AG09319 (cell line): ENCODE results near the gene IGSF23.

Experiments
- DNase-seq: peaks from one replicate; pipeline ENCODE4 v3.0.0-alpha.2; 2010; ENCODE audit warnings: low read depth; ENCODE audit errors: extremely low read depth
- TF ChIP-seq, protein P1 (sequence below): IDR thresholded peaks from 2 replicates; pipeline ENCODE4 v1.5.1; 2011; ENCODE audit warnings: low read depth, mild to moderate bottlenecking, inconsistent platforms, low read length, moderate library complexity

Gene IGSF23

DNA sequence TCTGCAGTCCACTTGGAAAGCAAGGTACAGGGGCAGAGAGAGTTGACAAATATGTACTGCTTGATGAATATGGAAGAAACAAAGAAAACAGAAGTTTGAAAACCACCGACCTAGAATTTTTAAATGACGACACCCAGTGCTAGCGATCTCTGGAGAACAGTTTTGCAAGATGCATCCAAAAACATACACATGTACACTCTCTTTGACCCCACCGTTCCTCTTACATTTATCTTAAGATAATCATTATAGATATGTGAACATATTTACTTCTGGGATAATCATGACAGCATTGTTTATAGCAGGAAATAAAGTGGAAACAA lies 40.8 kb upstream of the IGSF23 start:
- TF ChIP-seq, protein P1, sequence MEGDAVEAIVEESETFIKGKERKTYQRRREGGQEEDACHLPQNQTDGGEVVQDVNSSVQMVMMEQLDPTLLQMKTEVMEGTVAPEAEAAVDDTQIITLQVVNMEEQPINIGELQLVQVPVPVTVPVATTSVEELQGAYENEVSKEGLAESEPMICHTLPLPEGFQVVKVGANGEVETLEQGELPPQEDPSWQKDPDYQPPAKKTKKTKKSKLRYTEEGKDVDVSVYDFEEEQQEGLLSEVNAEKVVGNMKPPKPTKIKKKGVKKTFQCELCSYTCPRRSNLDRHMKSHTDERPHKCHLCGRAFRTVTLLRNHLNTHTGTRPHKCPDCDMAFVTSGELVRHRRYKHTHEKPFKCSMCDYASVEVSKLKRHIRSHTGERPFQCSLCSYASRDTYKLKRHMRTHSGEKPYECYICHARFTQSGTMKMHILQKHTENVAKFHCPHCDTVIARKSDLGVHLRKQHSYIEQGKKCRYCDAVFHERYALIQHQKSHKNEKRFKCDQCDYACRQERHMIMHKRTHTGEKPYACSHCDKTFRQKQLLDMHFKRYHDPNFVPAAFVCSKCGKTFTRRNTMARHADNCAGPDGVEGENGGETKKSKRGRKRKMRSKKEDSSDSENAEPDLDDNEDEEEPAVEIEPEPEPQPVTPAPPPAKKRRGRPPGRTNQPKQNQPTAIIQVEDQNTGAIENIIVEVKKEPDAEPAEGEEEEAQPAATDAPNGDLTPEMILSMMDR: no peak
- DNase-seq: no peak

DNA sequence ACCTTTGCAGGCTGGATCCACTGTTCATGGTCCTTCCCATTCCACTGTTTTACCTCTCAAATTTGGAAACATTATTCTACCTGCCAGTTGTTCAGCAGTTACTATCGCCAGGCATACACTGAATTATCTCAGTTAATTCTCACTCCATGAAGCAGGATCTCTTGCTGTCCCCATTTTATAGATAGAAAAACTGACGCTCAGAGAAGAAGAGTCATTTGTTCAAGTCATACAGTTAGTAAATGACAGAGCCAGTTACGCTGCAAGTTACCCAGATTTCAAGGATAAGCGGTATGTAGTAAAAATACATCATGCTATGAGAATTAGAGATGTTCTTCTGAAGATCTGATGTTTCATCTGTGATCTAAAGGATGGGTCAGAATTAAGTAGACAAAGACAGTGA lies 40.2 kb upstream of the IGSF23 start:
- TF ChIP-seq, protein P1: no peak
- DNase-seq: no peak

DNA sequence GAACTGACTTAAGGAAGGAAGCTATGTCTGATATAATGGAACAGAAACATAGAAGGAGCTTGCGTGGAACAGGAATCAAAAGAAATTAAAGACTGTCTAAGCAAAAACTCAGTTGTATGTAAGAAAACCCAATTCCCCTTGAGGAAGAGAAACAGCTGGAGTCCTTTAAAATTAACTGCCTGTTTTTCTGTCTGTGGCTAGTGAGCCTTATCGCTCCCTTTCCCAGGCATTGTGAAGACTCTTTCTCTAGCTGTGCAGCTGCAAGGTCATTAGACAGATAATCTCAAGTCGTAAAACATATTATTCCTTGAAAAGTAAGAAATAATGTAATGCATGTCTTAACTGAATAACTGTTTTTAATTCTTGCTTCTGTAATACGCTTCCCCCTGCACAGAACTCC lies 39.7 kb upstream of the IGSF23 start:
- DNase-seq: no peak
- TF ChIP-seq, protein P1: no peak

DNA sequence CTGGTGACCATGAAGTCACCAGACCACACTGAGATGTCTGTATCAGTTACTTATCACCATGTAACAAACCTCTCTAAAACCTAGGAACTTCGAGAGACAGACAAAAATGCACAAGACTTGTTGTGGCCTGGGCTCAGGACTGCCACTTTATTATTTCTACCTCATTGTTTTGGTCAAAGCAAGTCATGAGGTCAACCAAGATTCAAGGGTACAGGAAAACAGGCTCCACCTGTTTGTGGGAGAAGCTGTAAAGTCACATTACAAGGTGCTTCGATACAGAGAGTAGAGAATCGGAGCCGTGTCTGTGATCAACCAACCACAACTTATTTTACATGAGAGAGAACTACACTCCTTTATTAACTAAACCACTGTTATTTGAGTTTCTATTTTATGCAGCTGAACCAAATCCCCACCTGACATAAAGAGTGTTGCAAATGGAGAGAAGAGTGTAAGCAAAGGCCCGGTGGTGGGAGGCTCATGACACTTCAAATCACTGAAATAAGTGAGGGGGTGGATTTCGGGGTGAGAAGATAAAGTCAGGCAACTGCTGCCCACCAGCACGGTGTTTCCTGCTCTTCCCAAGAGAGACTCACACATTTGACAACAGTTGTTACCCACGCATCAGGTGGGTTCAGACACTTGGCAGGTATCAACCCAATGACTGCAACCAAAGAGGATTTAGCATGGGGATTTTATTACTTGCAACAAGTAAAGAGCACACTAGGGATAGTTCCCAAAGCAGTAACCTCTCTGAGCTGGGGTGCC lies 39.0 kb upstream of the IGSF23 start:
- no peak for DNase-seq
- TF ChIP-seq, protein P1: no peak

DNA sequence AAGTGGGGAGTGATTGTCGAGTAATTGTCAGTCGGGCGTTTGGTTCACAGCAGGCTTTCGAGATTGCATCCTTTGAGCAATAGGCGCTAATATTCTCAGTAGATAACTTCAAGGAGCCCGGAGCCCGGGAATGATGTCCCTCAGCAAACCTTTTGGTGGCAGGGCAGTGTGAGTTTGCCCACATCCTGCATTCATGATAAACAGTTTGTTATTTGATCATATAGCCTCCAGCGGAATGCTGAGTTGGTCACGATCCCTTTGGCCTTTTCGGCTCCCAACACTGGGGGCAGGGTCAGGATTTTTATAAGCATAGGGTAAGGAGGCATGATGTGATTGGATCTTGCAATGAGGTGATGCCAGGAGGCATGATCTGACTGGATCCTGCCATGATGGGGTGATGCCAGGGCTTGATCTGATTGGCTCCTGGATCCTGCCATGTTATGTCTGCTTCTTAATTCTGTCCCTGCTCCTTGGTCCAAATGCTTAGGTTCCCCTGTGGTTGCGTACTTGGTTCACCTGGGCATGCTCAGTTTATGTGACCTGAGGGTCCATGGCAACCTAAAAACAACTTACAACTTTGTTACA lies 38.2 kb upstream of the IGSF23 start:
- TF ChIP-seq, protein P1: no peak
- no peak for DNase-seq

DNA sequence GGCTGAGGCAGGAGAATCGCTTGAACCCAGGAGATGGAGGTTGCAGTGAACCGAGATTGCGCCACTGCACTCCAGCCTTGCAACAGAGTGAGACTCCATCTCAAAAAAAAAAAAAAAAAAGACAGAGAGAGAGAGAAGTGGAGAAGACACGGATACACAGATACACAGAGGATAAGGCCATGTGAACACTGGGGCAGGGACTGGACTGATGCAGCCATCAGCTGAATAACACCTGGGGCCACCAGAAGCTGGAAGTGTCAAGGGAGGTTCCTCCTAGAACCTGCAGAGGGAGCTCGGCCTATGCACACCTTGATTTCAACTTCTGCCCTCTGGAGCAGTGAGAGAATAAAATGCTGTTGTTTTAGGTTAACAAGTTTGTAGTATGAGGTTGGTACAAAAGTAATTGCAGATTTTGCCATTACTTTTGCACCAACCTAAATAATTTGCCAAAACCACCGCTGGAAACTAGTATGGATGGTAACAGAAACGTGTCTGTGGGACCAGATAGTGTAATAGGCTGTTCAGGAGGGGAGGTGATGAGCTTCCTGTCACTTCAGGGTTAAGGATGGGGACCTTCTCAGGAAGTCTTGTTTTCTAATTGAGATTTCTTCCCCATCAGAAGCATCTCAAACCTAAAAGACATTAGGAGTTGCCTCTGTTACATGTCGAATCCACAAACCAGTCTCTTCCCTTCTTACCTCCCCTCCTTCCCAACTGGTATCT lies 36.4 kb upstream of the IGSF23 start:
- DNase-seq: no peak
- TF ChIP-seq, protein P1: peak; percentile 60

DNA sequence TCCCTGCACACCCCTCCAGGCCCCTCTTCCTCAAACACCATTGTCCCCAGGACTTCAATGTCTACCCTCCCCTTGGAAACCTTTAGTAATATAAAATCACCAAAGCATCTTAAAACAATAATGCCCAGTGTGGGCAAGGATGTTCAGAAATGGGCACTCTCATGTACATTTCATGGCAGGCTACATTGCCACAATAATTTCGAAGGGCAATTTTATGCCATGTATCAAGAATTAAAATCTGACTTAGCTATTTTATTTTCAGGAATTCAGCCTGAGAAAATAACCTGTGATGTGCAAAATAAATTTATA lies 35.8 kb upstream of the IGSF23 start:
- no peak for DNase-seq
- TF ChIP-seq, protein P1: no peak
